ENCODE measurements around the gene TMEM269. TPM values are rescaled to one million over a fixed set of nuclear protein-coding genes. Genes with fewer than 3 reads are reported as not detected.

TMEM269 gene
- total and polyA plus RNA-seq, 10 of the 15 experiments (the other 5 are each of a cell fraction or from before 2014, with no cell fraction given) = 0.02 to 0.26 (median 0.06) TPM; not detected in 2

DNA sequence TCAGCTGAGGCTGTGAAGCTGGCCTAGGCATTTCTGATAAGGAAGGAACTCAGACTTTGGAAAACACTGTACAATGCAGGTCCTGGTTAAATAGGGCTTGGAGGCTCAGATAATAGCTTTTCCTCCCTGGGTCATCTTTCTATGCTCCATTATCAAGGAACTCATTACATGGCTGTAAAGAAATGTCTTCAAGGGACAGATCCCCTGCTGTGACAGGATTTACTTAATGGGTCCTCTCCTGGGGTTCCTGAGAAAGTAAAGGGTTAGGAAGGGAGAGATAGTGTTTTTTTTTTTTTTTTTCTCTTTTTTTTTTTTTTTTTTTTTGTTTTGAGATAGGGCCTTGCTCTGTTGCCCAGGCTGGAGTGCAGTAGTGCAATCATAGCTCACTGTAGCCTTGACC is 46.5 kb downstream of the TMEM269 start:
- intact Hi-C loops (cut with micrococcal nuclease; ENCODE audit: unreplicated experiment) (no loop called here), in situ Hi-C loops (cut with MboI) (no loop called here)
- no TSS peak for BruUV-seq (replicated peaks)
- ChIA-PET CTCF (interaction anchor here (1.3 kb wide), 1 partner anchor 15 kb away, joined by 3 read pairs; the partner anchor contains the start of gene ZNF691), SMC1A (ENCODE audit: uncharacterized antibody, unreplicated experiment) (no interaction called here), POLR2A (interaction anchor here (1.0 kb wide), 1 partner anchor 10 kb away, joined by 5 read pairs; no protein-coding TSS in a partner anchor), RAD21 (ENCODE audit: unreplicated experiment) (interaction anchor here (0.5 kb wide), 1 partner anchor 44 kb away, joined by 3 read pairs; no protein-coding TSS in a partner anchor)
- DNase-seq (ENCODE audit: low read depth, low spot score) = no peak
- ATAC-seq = no peak
- FAIRE-seq = no peak
- Histone ChIP-seq H3K36me3 (ENCODE audit: control insufficient read depth in 2 of 2, insufficient read depth in 2 of 2, low read length in 1 of 2) (no peaks in the 10 kb centered on the region), H3K79me2 (ENCODE audit: control insufficient read depth, insufficient read depth, low read length) (no peaks in the 10 kb centered on the region), H2AFZ (ENCODE audit: control insufficient read depth, low read depth, low read length) (no peak overlapping the region), H3K9me3 (replicated peaks; ENCODE audit: control insufficient read depth, insufficient read depth, low read length) (no peaks in the 10 kb centered on the region), H3K27ac (ENCODE audit: control insufficient read depth, insufficient read depth) (no peak overlapping the region), H3K4me1 (ENCODE audit: control insufficient read depth, insufficient read depth, low read length) (no peaks in the 10 kb centered on the region), H3K27me3 (replicated peaks in 1 of 2; ENCODE audit: control insufficient read depth in 2 of 2, insufficient read depth in 2 of 2, low read length in 1 of 2) (no peaks in the 10 kb centered on the region), H3K4me2 (ENCODE audit: control insufficient read depth, insufficient read depth) (no peak overlapping the region), H4K20me1 (ENCODE audit: control insufficient read depth, insufficient read depth) (no peaks in the 10 kb centered on the region), H3K4me3 (no peak overlapping the region), H3K9ac (ENCODE audit: control insufficient read depth, insufficient read depth, low read length) (no peak overlapping the region)
- TF ChIP-seq EZH2 (IDR thresholded peaks at IDR 0.05; ENCODE audit: borderline replicate concordance, control insufficient read depth, low read depth, low read length) = no peak
- TF ChIP-seq SRF (IDR thresholded peaks at IDR 0.05; ENCODE audit: low read depth in 2 of 2, low read length in 2 of 2) = no peak
- TF ChIP-seq, protein P1, sequence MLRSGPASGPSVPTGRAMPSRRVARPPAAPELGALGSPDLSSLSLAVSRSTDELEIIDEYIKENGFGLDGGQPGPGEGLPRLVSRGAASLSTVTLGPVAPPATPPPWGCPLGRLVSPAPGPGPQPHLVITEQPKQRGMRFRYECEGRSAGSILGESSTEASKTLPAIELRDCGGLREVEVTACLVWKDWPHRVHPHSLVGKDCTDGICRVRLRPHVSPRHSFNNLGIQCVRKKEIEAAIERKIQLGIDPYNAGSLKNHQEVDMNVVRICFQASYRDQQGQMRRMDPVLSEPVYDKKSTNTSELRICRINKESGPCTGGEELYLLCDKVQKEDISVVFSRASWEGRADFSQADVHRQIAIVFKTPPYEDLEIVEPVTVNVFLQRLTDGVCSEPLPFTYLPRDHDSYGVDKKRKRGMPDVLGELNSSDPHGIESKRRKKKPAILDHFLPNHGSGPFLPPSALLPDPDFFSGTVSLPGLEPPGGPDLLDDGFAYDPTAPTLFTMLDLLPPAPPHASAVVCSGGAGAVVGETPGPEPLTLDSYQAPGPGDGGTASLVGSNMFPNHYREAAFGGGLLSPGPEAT (IDR thresholded peaks at IDR 0.05; ENCODE audit: low read depth) = no peak
- TF ChIP-seq, protein P2, sequence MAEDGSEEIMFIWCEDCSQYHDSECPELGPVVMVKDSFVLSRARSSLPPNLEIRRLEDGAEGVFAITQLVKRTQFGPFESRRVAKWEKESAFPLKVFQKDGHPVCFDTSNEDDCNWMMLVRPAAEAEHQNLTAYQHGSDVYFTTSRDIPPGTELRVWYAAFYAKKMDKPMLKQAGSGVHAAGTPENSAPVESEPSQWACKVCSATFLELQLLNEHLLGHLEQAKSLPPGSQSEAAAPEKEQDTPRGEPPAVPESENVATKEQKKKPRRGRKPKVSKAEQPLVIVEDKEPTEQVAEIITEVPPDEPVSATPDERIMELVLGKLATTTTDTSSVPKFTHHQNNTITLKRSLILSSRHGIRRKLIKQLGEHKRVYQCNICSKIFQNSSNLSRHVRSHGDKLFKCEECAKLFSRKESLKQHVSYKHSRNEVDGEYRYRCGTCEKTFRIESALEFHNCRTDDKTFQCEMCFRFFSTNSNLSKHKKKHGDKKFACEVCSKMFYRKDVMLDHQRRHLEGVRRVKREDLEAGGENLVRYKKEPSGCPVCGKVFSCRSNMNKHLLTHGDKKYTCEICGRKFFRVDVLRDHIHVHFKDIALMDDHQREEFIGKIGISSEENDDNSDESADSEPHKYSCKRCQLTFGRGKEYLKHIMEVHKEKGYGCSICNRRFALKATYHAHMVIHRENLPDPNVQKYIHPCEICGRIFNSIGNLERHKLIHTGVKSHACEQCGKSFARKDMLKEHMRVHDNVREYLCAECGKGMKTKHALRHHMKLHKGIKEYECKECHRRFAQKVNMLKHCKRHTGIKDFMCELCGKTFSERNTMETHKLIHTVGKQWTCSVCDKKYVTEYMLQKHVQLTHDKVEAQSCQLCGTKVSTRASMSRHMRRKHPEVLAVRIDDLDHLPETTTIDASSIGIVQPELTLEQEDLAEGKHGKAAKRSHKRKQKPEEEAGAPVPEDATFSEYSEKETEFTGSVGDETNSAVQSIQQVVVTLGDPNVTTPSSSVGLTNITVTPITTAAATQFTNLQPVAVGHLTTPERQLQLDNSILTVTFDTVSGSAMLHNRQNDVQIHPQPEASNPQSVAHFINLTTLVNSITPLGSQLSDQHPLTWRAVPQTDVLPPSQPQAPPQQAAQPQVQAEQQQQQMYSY (CRISPR knock-in tag; IDR thresholded peaks at IDR 0.05) = no peak
- no peak for TF ChIP-seq ZNF384 (IDR thresholded peaks at IDR 0.05; ENCODE audit: borderline replicate concordance, low read depth, low read length)
- no peak for TF ChIP-seq MEF2A (IDR thresholded peaks at IDR 0.05; ENCODE audit: insufficient read depth, low read depth, low read length)

All from GM12878 (cell line).